HG02885 (cell line): ENCODE measurements around the gene HMG20B.
"Not testable (repeated sequence)": the region's sequence is repeated elsewhere in the genome, so short reads cannot be mapped to it uniquely, and the experiment has no call there.

Experiments
- ATAC-seq: cut with Tn5 transposase; IDR thresholded peaks from one replicate; pipeline ENCODE4 v1.9.1; 2021; ENCODE audit warnings: mild to moderate bottlenecking; ENCODE audit not compliant: unreplicated experiment, poor library complexity

HMG20B gene

GRCh38 chr19:3578390-3578789, 5.6 kb downstream of the HMG20B start:
- no peak for ATAC-seq

- ATAC-seq: no peak
Measured at GRCh38 chr19:3580156-3580934, 7.6 kb downstream of the HMG20B start.

- not testable (repeated sequence) for ATAC-seq
Measured at GRCh38 chr19:3581792-3582191, 9.0 kb downstream of the HMG20B start.

GRCh38 chr19:3584036-3584802, 11.5 kb downstream of the HMG20B start:
- ATAC-seq: not testable (repeated sequence)

GRCh38 chr19:3585301-3586126, 12.8 kb downstream of the HMG20B start, which contains the start of gene GIPC3:
Gene GIPC3 (plus strand): TSS chr19:3585478. CDS start chr19:3585598, 120 bp downstream.
- ATAC-seq: no peak

GRCh38 chr19:3586127-3586626, 13.4 kb downstream of the HMG20B start:
- no peak for ATAC-seq

GRCh38 chr19:3586707-3587346, 14.1 kb downstream of the HMG20B start:
- no peak for ATAC-seq

- ATAC-seq: no peak
Measured at GRCh38 chr19:3589439-3589838, 16.7 kb downstream of the HMG20B start.

- no peak for ATAC-seq
Measured at GRCh38 chr19:3589949-3590348, 17.2 kb downstream of the HMG20B start.

GRCh38 chr19:3590991-3591659, 18.4 kb downstream of the HMG20B start:
- ATAC-seq: no peak

GRCh38 chr19:3591876-3592613, 19.3 kb downstream of the HMG20B start:
- no peak for ATAC-seq

GRCh38 chr19:3593156-3593555, 20.4 kb downstream of the HMG20B start:
- no peak for ATAC-seq

- no peak for ATAC-seq
Measured at GRCh38 chr19:3595521-3596061, 22.8 kb downstream of the HMG20B start.

- ATAC-seq: no peak
Measured at GRCh38 chr19:3599776-3600187, 27.0 kb downstream of the HMG20B start.

GRCh38 chr19:3601021-3601420, 28.3 kb downstream of the HMG20B start:
- ATAC-seq: no peak

- no peak for ATAC-seq
Measured at GRCh38 chr19:3603121-3603811, 30.5 kb downstream of the HMG20B start.

GRCh38 chr19:3604227-3604986, 31.7 kb downstream of the HMG20B start:
- ATAC-seq: no peak
